ENCODE results near the gene SLIT3. TPM values are rescaled to one million over a fixed set of nuclear protein-coding genes. Genes with fewer than 3 reads are reported as not detected.
"Not testable (repeated sequence)": the region's sequence is repeated elsewhere in the genome, so short reads cannot be mapped to it uniquely, and the experiment has no call there.

The SLIT3 gene
- total RNA-seq, 6 donors from 2014 or later = 10.8 to 57.3 (median 32.2) TPM

- WGBS, 2 donors = 66 to 75% methylated on average over 10 to 19 of the region's 19 CpGs
- peak; percentile 38 to 68 for DNase-seq
- ATAC-seq (ENCODE audit: low FRiP score in 2 of 2) = peak; percentile 24 to 45
Measured at GRCh38 chr5:168747987-168748777, 552.8 kb downstream of the SLIT3 start.

DNA sequence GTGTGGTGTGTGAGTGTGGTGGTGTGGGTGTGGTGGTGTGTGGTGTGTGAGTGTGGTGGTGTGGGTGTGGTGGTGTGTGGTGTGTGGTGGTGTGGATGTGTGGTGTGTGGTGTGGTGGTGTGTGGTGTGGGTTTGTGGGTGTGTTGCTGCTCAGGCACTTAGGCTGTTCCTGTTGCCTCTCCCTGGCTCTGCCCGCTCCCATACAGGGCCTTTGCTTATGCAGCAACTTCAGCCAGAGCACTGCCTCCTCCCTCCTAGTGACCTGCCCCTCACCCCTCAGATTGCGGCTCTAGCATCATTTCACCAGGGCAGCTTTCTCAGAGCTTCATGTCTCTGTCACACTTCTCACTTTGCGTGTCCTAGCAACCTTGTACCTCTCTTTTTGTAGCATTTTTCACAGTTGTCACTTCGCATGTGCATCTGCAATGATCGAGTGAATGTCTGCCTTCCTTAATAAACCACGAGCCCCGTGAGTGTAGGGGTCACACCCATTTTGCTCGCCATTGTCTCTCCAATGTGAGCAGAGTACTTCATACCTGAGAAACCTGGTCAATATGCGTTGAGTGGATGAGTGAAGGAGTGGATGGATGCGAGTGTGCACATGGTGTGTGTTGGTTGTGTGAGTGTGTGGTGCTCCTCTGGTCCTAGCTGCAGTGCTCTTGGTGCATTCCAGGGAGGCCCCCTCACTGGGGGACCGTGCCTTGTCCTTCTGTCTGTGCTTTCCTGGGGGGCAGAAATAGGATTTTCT lies 553.9 kb downstream of the SLIT3 start:
- Histone ChIP-seq H3K27ac (no peak overlapping the region), H3K36me3 (no peaks in the 10 kb centered on the region), H3K27me3 (no peaks in the 10 kb centered on the region), H3K4me1 (no peaks in the 10 kb centered on the region), H3K9me3 (no peaks in the 10 kb centered on the region), H3K4me3 (no peak overlapping the region)
- TF ChIP-seq POLR2A (IDR thresholded peaks at IDR 0.05) (no peak), CTCF (IDR thresholded peaks at IDR 0.05) (no peak), POLR2AphosphoS5 (IDR thresholded peaks at IDR 0.05) (no peak), EP300 (IDR thresholded peaks at IDR 0.05) (no peak)
- DNase-seq = peak in 1 of 2 donors; percentile 9
- ATAC-seq (ENCODE audit: low FRiP score in 2 of 2) = no peak
- WGBS, 2 donors = 77 to 80% methylated on average over 11 of the region's 11 CpGs

More at GRCh38 chr5:168747987-168748777, 552.8 kb downstream of the SLIT3 start:
- no peaks in the 10 kb centered on the region for H3K36me3 ChIP-seq
- no peaks in the 10 kb centered on the region for H3K9me3 ChIP-seq
- peak; percentile 29 to 52 (median 41) for TF ChIP-seq CTCF (IDR thresholded peaks at IDR 0.05)
- no peak for TF ChIP-seq POLR2A (IDR thresholded peaks at IDR 0.05)
- no peak overlapping the region for H3K27ac ChIP-seq
- H3K4me1 ChIP-seq = no peaks in the 10 kb centered on the region
- no peak overlapping the region for H3K4me3 ChIP-seq
- H3K27me3 ChIP-seq = no peaks in the 10 kb centered on the region

- peak in 1 of 2 donors; percentile 9 for DNase-seq
- WGBS, 2 donors = 82 to 92% methylated on average over 10 of the region's 10 CpGs
- H3K27ac ChIP-seq; H3K4me1 ChIP-seq; H3K36me3 ChIP-seq; H3K9me3 ChIP-seq; H3K4me3 ChIP-seq; ATAC-seq (ENCODE audit: low FRiP score in 2 of 2); H3K27me3 ChIP-seq: not testable (repeated sequence)
Measured at GRCh38 chr5:168746126-168746892, 554.6 kb downstream of the SLIT3 start.

- H3K4me1 ChIP-seq = no peaks in the 10 kb centered on the region
- TF ChIP-seq POLR2A (IDR thresholded peaks at IDR 0.05) (no peak), EP300 (IDR thresholded peaks at IDR 0.05) (no peak), POLR2AphosphoS5 (IDR thresholded peaks at IDR 0.05) (no peak), CTCF (IDR thresholded peaks at IDR 0.05) (no peak)
- DNase-seq = no peak
- no peaks in the 10 kb centered on the region for H3K36me3 ChIP-seq
- ATAC-seq (ENCODE audit: low FRiP score in 2 of 2) = no peak
- no peak overlapping the region for H3K27ac ChIP-seq
- no peaks in the 10 kb centered on the region for H3K9me3 ChIP-seq
- no peak overlapping the region for H3K4me3 ChIP-seq
- 81 to 88% methylated on average over 7 of the region's 7 CpGs for WGBS, 2 donors
- no peaks in the 10 kb centered on the region for H3K27me3 ChIP-seq
Measured at GRCh38 chr5:168743617-168744016, 557.3 kb downstream of the SLIT3 start.

GRCh38 chr5:168742311-168742710 lies 558.6 kb downstream of the SLIT3 start:
- ATAC-seq (ENCODE audit: low FRiP score in 2 of 2); H3K27ac ChIP-seq; H3K4me3 ChIP-seq; H3K4me1 ChIP-seq; H3K36me3 ChIP-seq; H3K27me3 ChIP-seq; H3K9me3 ChIP-seq; DNase-seq: not testable (repeated sequence)
- WGBS, 2 donors = 64 to 86% methylated on average over 1 to 2 of the region's 2 CpGs
